Measurements from ENCODE around the gene RAPGEF1. TPM values are rescaled to one million over a fixed set of nuclear protein-coding genes. Genes with fewer than 3 reads are reported as not detected.

RAPGEF1 gene
- total RNA-seq, 1 experiment from 2014 or later, result 11.5 TPM

- DNase-seq (ENCODE audit: low read depth), result peak; percentile 45
Measured at GRCh38 chr9:131624636-131625507, 115.0 kb downstream of the RAPGEF1 start.

- DNase-seq (ENCODE audit: low read depth), result no peak
Measured at GRCh38 chr9:131623655-131624330, 116.1 kb downstream of the RAPGEF1 start.

- DNase-seq (ENCODE audit: low read depth), result no peak
Measured at GRCh38 chr9:131622523-131622922, 117.4 kb downstream of the RAPGEF1 start.

- no peak for DNase-seq (ENCODE audit: low read depth)
Measured at GRCh38 chr9:131621551-131622358, 118.1 kb downstream of the RAPGEF1 start.

- DNase-seq (ENCODE audit: low read depth), result no peak
Measured at GRCh38 chr9:131620764-131621520, 118.9 kb downstream of the RAPGEF1 start.

GRCh38 chr9:131619680-131620079, 120.2 kb downstream of the RAPGEF1 start:
- DNase-seq (ENCODE audit: low read depth), result no peak

GRCh38 chr9:131618785-131619184, 121.1 kb downstream of the RAPGEF1 start:
- DNase-seq (ENCODE audit: low read depth), result no peak

- peak; percentile 56 for DNase-seq (ENCODE audit: low read depth)
Measured at GRCh38 chr9:131618071-131618479, 121.8 kb downstream of the RAPGEF1 start.

- no peak for DNase-seq (ENCODE audit: low read depth)
Measured at GRCh38 chr9:131617611-131618010, 122.3 kb downstream of the RAPGEF1 start.

- DNase-seq (ENCODE audit: low read depth), result no peak
Measured at GRCh38 chr9:131616983-131617604, 122.8 kb downstream of the RAPGEF1 start.

- DNase-seq (ENCODE audit: low read depth), result no peak
Measured at GRCh38 chr9:131614340-131614915, 125.4 kb downstream of the RAPGEF1 start.

GRCh38 chr9:131613921-131614320, 126.0 kb downstream of the RAPGEF1 start:
- DNase-seq (ENCODE audit: low read depth), result no peak

GRCh38 chr9:131612851-131613250, 127.0 kb downstream of the RAPGEF1 start:
- no peak for DNase-seq (ENCODE audit: low read depth)

GRCh38 chr9:131611586-131612315, 128.1 kb downstream of the RAPGEF1 start:
- DNase-seq (ENCODE audit: low read depth), result no peak

- DNase-seq (ENCODE audit: low read depth), result no peak
Measured at GRCh38 chr9:131610231-131610761, 129.6 kb downstream of the RAPGEF1 start.

- DNase-seq (ENCODE audit: low read depth), result peak; percentile 69
Measured at GRCh38 chr9:131609099-131609830, 130.6 kb downstream of the RAPGEF1 start.

GRCh38 chr9:131608493-131609037, 131.3 kb downstream of the RAPGEF1 start:
- DNase-seq (ENCODE audit: low read depth), result peak; percentile 80

- DNase-seq (ENCODE audit: low read depth), result no peak
Measured at GRCh38 chr9:131607591-131607990, 132.3 kb downstream of the RAPGEF1 start.
